ENCODE measurements around the gene RAD51AP1. TPM values are rescaled to one million over a fixed set of nuclear protein-coding genes. Genes with fewer than 3 reads are reported as not detected.

The RAD51AP1 gene, protein sequence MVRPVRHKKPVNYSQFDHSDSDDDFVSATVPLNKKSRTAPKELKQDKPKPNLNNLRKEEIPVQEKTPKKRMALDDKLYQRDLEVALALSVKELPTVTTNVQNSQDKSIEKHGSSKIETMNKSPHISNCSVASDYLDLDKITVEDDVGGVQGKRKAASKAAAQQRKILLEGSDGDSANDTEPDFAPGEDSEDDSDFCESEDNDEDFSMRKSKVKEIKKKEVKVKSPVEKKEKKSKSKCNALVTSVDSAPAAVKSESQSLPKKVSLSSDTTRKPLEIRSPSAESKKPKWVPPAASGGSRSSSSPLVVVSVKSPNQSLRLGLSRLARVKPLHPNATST
- total RNA-seq (2022; extraction: Qiagen RNA extraction) = 15.2 to 23.3 TPM (median 18.4 TPM) in 5 replicates

DNA sequence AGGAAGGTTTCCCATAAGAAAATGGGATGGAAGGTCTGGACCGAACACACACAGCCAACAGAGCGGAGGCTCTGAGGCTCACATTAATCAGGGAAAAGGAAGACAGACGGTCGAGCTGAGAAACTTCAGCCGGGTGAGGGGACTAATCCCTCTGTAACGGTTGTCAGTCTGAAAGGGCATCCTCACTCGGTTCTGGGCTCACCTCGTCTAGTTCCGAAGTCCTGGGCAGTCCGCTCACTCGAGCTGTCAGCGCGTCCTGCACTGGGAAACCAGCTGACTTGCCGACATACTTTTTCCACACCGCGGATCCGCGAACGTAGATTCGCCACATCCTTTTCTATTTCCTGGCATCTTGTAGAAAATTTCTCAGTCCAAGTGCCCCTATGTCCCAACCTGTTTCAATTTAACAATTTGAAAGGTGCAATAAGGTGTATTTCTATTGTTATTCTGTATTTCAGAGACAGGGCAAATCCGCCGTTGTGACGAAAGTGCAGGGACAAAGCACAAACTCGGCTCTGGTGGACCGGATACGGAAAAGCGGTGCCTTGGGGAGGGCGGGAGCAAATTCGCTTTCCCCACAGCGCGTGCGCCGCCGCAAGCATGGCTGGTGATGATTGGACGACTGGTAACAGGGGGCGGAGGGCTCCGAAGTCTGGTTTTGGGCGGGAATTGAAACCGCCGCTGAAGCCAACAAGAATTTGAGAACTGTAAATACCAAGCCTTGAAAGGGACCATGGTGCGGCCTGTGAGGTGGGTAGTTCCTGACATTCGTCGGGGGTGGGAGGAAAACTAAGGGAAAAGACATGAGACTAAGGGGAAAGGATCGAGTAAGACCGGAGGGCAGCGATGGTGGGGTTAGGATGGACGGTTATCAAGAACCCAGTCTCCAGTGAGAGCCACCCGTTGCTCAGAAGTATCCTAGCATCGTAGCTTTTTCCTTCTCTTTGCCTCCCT, at the start of gene RAD51AP1:
TSS of gene RAD51AP1 (plus strand) at position 684 of the 954 bp plus-strand sequence. CDS start at position 734, 50 bp downstream.

GRCh38 chr12:4562034-4562657, 23.5 kb downstream of the RAD51AP1 start, which contains the start of gene DYRK4:
Gene DYRK4, plus strand, starts transcription at chr12:4562208. Its CDS starts 38 bp downstream, at chr12:4562246.

Other genes starting within 250 kb of the RAD51AP1 start
- gene TIGAR, start 217.7 kb upstream of the RAD51AP1 start, total RNA-seq (2022; extraction: Qiagen RNA extraction) = 41.3 to 49.0 TPM (median 46.2 TPM) in 5 replicates
- not detected in 5 replicates for gene FGF23, start 159.2 kb upstream of the RAD51AP1 start, total RNA-seq (2022; extraction: Qiagen RNA extraction)
- not detected in 5 replicates for gene FGF6, start 93.1 kb upstream of the RAD51AP1 start, total RNA-seq (2022; extraction: Qiagen RNA extraction)
- 41.3 to 51.6 TPM (median 43.9 TPM) in 5 replicates for gene DYRK4, start 23.3 kb downstream of the RAD51AP1 start, total RNA-seq (2022; extraction: Qiagen RNA extraction)
- 0.05 to 0.38 TPM (median 0.18 TPM) in 5 replicates for gene AKAP3, start 110.2 kb downstream of the RAD51AP1 start, total RNA-seq (2022; extraction: Qiagen RNA extraction)
- 106 to 122 TPM (median 111 TPM) in 5 replicates for gene NDUFA9, start 110.2 kb downstream of the RAD51AP1 start, total RNA-seq (2022; extraction: Qiagen RNA extraction)
- not detected in 5 replicates for gene GALNT8, start 181.5 kb downstream of the RAD51AP1 start, total RNA-seq (2022; extraction: Qiagen RNA extraction)

Data from A549 treated with Mapracorat at 1 μM for 4 hours (cell line).